ENCODE results near the gene MAGEB4.

GRCh38 chrX:30219372-30219771 is 22.4 kb upstream of the MAGEB4 start:
- TF ChIP-seq POLR2A (IDR thresholded peaks at IDR 0.05; ENCODE audit: low read length) (no peak), GATA1 (IDR thresholded peaks at IDR 0.05; ENCODE audit: low read depth, low read length) (no peak)

Measured in erythroblast (primary cell).